SK-N-SH treated with all-trans-retinoic acid at 6 μM for 48 hours (cell line): ENCODE measurements around the gene RAB11FIP3.

ENCODE experiments used
- ATAC-seq: fragments of 200-7000 bp; cut with Tn5 transposase; 3 replicates; pipeline ENCODE4 v1.9.1; 2020; ENCODE audit warnings: mild to moderate bottlenecking, moderate library complexity
- BACH2 ChIP-seq: fragments of 250-450 bp; sonication (Bioruptor Pico); IDR thresholded peaks from 2 replicates; pipeline ENCODE4 v1.9.0; 2021; ENCODE audit warnings: mild to moderate bottlenecking, borderline replicate concordance
- CREB5 ChIP-seq: fragments of 250-450 bp; sonication (Bioruptor Pico); IDR thresholded peaks from 2 replicates; pipeline ENCODE4 v1.5.1; 2020; ENCODE audit warnings: low read depth, mild to moderate bottlenecking, moderate library complexity
- CSDC2 ChIP-seq: fragments of 250-450 bp; sonication (Bioruptor Pico); IDR thresholded peaks from 2 replicates; pipeline ENCODE4 v1.5.0; 2020; ENCODE audit warnings: mild to moderate bottlenecking, moderate library complexity
- ESRRG ChIP-seq: fragments of 250-450 bp; sonication (Bioruptor Pico); IDR thresholded peaks from 2 replicates; pipeline ENCODE4 v1.6.1; 2021; ENCODE audit warnings: mild to moderate bottlenecking
- GLIS3 ChIP-seq: fragments of 250-450 bp; sonication (Bioruptor Pico); IDR thresholded peaks from 2 replicates; pipeline ENCODE4 v1.5.0; 2020; ENCODE audit warnings: mild to moderate bottlenecking, moderate library complexity
- ISL1 ChIP-seq: fragments of 250-450 bp; sonication (Bioruptor Pico); IDR thresholded peaks from 2 replicates; pipeline ENCODE4 v2.1.2; 2022; ENCODE audit warnings: mild to moderate bottlenecking, moderate library complexity
- OSR1 ChIP-seq: fragments of 250-450 bp; sonication (Bioruptor Pico); IDR thresholded peaks from 2 replicates; pipeline ENCODE4 v1.8.0; 2022; ENCODE audit warnings: moderate library complexity, mild to moderate bottlenecking, inconsistent platforms
- PATZ1 ChIP-seq: fragments of 250-450 bp; sonication (Bioruptor Pico); IDR thresholded peaks from 2 replicates; pipeline ENCODE4 v1.8.0; 2020; ENCODE audit warnings: mild to moderate bottlenecking, moderate library complexity, borderline replicate concordance
- PPARA ChIP-seq: fragments of 250-450 bp; sonication (Bioruptor Pico); IDR thresholded peaks from 2 replicates; pipeline ENCODE4 v1.5.0; 2020; ENCODE audit warnings: mild to moderate bottlenecking, borderline replicate concordance
- RARB ChIP-seq: fragments of 250-450 bp; sonication (Bioruptor Pico); IDR thresholded peaks from 2 replicates; pipeline ENCODE4 v1.8.0; 2021; ENCODE audit warnings: mild to moderate bottlenecking, moderate library complexity
- SNAI2 ChIP-seq: fragments of 250-450 bp; sonication (Bioruptor Pico); IDR thresholded peaks from 2 replicates; pipeline ENCODE4 v1.5.0; 2020; ENCODE audit warnings: mild to moderate bottlenecking, moderate library complexity
- TCF4 ChIP-seq: fragments of 250-450 bp; sonication (Bioruptor Pico); IDR thresholded peaks from 2 replicates; pipeline ENCODE4 v1.8.0; 2021; ENCODE audit warnings: mild to moderate bottlenecking, moderate library complexity, borderline replicate concordance
- TOX ChIP-seq: fragments of 250-450 bp; sonication (Bioruptor Pico); IDR thresholded peaks from 2 replicates; pipeline ENCODE4 v1.8.0; 2021; ENCODE audit warnings: mild to moderate bottlenecking, moderate library complexity, borderline replicate concordance
- ZC3H10 ChIP-seq: fragments of 250-450 bp; sonication (Bioruptor Pico); IDR thresholded peaks from 2 replicates; pipeline ENCODE4 v1.5.1; 2021; ENCODE audit warnings: mild to moderate bottlenecking, moderate library complexity
- ZFP3 ChIP-seq: fragments of 250-450 bp; sonication (Bioruptor Pico); IDR thresholded peaks from 2 replicates; pipeline ENCODE4 v1.5.0; 2020; ENCODE audit warnings: mild to moderate bottlenecking, moderate library complexity
- ZFP30 ChIP-seq: fragments of 450-650 bp; formaldehyde crosslinking; IDR thresholded peaks from 2 replicates; pipeline ENCODE4 v1.5.0; 2022; ENCODE audit warnings: mild to moderate bottlenecking, moderate library complexity
- ZNF565 ChIP-seq: fragments of 450-650 bp; formaldehyde crosslinking; conservative IDR thresholded peaks from 2 replicates; pipeline ENCODE4 v1.5.0; 2020; ENCODE audit warnings: low read depth, mild to moderate bottlenecking, moderate library complexity
- ZNF70 ChIP-seq: fragments of 450-650 bp; formaldehyde crosslinking; IDR thresholded peaks from 2 replicates; pipeline ENCODE4 v1.5.0; 2020; ENCODE audit warnings: mild to moderate bottlenecking, moderate library complexity
- ZNF8 ChIP-seq: fragments of 450-650 bp; formaldehyde crosslinking; IDR thresholded peaks from 2 replicates; pipeline ENCODE4 v1.5.0; 2020; ENCODE audit warnings: mild to moderate bottlenecking, moderate library complexity
- TF ChIP-seq, protein P1 (sequence below): fragments of 250-450 bp; sonication (Bioruptor Pico); IDR thresholded peaks from 2 replicates; pipeline ENCODE4 v1.8.0; 2021; ENCODE audit warnings: low read depth, mild to moderate bottlenecking, moderate library complexity, borderline replicate concordance
- TF ChIP-seq, protein P2 (sequence below): fragments of 250-450 bp; sonication (Bioruptor Pico); IDR thresholded peaks from 2 replicates; pipeline ENCODE4 v1.5.1; 2021; ENCODE audit warnings: mild to moderate bottlenecking, moderate library complexity

The RAB11FIP3 gene

DNA sequence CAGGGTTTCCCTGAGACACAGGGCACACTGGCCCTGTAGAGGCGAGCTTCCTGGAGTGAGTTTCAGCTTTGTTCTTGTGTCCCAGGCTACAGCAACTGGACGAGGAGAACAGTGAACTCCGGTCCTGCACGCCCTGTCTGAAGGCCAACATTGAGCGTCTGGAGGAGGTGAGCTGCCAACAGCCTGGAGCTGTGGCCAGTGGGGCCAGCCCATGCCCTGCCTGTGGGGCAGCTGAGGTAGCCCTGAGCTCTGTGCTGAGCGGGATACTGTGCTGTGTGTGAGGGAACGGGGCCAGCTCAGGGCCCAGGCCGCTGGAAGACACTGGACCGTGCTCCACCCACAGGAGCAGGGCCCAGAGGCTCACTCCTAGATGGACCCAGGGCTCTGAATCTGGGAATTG, 93.4 kb downstream of the RAB11FIP3 start:
- TF ChIP-seq ESRRG (CRISPR knock-in tag) (no peak), PATZ1 (no peak), ZNF565 (no peak), TOX (CRISPR knock-in tag) (no peak), BACH2 (CRISPR knock-in tag) (no peak), OSR1 (no peak), PPARA (CRISPR knock-in tag) (no peak), SNAI2 (CRISPR knock-in tag) (no peak), ZC3H10 (no peak), CSDC2 (CRISPR knock-in tag) (no peak), CREB5 (no peak), ZFP3 (CRISPR knock-in tag) (no peak), TCF4 (CRISPR knock-in tag) (no peak), ZNF70 (no peak)
- TF ChIP-seq, protein P1, sequence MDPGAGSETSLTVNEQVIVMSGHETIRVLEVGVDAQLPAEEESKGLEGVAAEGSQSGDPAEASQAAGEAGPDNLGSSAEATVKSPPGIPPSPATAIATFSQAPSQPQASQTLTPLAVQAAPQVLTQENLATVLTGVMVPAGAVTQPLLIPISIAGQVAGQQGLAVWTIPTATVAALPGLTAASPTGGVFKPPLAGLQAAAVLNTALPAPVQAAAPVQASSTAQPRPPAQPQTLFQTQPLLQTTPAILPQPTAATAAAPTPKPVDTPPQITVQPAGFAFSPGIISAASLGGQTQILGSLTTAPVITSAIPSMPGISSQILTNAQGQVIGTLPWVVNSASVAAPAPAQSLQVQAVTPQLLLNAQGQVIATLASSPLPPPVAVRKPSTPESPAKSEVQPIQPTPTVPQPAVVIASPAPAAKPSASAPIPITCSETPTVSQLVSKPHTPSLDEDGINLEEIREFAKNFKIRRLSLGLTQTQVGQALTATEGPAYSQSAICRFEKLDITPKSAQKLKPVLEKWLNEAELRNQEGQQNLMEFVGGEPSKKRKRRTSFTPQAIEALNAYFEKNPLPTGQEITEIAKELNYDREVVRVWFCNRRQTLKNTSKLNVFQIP (CRISPR knock-in tag): no peak
- TF ChIP-seq, protein P2, sequence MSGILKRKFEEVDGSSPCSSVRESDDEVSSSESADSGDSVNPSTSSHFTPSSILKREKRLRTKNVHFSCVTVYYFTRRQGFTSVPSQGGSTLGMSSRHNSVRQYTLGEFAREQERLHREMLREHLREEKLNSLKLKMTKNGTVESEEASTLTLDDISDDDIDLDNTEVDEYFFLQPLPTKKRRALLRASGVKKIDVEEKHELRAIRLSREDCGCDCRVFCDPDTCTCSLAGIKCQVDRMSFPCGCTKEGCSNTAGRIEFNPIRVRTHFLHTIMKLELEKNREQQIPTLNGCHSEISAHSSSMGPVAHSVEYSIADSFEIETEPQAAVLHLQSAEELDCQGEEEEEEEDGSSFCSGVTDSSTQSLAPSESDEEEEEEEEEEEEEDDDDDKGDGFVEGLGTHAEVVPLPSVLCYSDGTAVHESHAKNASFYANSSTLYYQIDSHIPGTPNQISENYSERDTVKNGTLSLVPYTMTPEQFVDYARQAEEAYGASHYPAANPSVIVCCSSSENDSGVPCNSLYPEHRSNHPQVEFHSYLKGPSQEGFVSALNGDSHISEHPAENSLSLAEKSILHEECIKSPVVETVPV: no peak
- ATAC-seq: no peak

- ATAC-seq: no peak
Observed at GRCh38 chr16:519425-519824, 94.0 kb downstream of the RAB11FIP3 start.

GRCh38 chr16:519841-520687, 94.6 kb downstream of the RAB11FIP3 start:
- ATAC-seq: no peak
- TF ChIP-seq, protein P2: no peak
- TF ChIP-seq ZNF565 (no peak), ZFP30 (CRISPR knock-in tag) (no peak), PATZ1 (no peak), ISL1 (CRISPR knock-in tag) (no peak), TOX (CRISPR knock-in tag) (no peak), OSR1 (no peak), ZFP3 (CRISPR knock-in tag) (no peak), CSDC2 (CRISPR knock-in tag) (no peak), ZNF8 (no peak), ESRRG (CRISPR knock-in tag) (no peak), GLIS3 (CRISPR knock-in tag) (no peak), RARB (CRISPR knock-in tag) (no peak), BACH2 (CRISPR knock-in tag) (no peak), SNAI2 (CRISPR knock-in tag) (no peak), TCF4 (CRISPR knock-in tag) (no peak)
- TF ChIP-seq, protein P1 (CRISPR knock-in tag): no peak
- TF ChIP-seq, all 23 proteins: peak for 0

More at GRCh38 chr16:519425-519824, 94.0 kb downstream of the RAB11FIP3 start:
- TF ChIP-seq ESRRG (CRISPR knock-in tag): no peak
- TF ChIP-seq, protein P1 (CRISPR knock-in tag): no peak
- no peak for TF ChIP-seq ZNF70
- TF ChIP-seq OSR1: no peak
